Measurements from ENCODE around the gene DSC1.
"Not testable (repeated sequence)": the region's sequence is repeated elsewhere in the genome, so short reads cannot be mapped to it uniquely, and the experiment has no call there.

DSC1 gene, protein sequence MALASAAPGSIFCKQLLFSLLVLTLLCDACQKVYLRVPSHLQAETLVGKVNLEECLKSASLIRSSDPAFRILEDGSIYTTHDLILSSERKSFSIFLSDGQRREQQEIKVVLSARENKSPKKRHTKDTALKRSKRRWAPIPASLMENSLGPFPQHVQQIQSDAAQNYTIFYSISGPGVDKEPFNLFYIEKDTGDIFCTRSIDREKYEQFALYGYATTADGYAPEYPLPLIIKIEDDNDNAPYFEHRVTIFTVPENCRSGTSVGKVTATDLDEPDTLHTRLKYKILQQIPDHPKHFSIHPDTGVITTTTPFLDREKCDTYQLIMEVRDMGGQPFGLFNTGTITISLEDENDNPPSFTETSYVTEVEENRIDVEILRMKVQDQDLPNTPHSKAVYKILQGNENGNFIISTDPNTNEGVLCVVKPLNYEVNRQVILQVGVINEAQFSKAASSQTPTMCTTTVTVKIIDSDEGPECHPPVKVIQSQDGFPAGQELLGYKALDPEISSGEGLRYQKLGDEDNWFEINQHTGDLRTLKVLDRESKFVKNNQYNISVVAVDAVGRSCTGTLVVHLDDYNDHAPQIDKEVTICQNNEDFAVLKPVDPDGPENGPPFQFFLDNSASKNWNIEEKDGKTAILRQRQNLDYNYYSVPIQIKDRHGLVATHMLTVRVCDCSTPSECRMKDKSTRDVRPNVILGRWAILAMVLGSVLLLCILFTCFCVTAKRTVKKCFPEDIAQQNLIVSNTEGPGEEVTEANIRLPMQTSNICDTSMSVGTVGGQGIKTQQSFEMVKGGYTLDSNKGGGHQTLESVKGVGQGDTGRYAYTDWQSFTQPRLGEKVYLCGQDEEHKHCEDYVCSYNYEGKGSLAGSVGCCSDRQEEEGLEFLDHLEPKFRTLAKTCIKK

DNA sequence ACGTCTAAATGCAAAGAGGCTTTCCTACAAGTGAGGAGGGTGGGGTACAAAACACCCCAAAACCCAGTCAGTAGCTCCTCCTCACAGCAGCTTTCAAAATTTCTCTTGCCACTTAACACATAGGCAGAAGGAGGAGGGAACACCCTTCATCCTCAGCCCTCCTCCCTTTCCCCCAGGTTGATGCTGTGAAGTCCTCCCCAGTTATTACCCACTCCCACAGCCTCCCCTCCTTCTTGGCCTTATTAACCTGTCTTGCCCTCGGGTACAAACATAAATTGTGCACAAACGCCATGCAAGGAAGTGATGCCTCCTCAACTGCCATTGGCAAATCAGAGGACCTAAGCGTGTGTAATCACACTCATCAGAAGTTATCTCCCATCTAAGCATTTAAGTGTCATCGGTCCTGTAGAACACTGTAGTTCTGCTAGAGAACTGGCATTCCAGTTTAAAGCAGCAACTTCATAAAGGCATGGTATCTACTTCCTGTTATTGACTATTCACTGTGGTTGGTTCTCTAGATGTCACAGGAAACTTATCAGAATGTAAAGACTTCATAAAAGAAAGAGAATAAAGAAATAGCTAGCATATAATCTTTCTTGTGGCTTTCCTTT lies at the start of gene DSC1:
Gene DSC1, minus strand, starts transcription at position 32 of the 611 bp plus-strand sequence. CDS start 262 bp downstream, outside the sequence.
- DNase-seq: no peak

GRCh38 chr18:31211047-31211446 lies 48.4 kb upstream of the DSC1 start:
- DNase-seq: no peak

DNA sequence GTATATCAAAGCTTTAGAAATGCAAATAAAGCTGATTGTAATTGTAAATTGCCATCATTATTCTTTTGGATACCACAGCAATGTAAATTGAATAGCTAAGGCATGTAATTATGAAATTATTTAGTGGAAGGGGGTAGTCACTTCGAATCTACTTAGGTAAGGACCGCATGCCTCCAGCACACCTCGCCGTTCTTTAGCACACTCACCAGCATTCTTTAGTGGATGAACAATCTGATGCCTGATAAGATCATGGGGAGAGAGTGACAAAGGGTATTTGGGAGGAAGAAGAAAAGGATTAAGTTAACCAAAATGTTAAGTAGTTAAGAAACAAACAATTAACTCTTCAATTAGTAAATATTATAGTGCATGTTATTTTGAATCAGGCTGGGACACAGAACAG lies 46.4 kb upstream of the DSC1 start:
- no peak for DNase-seq

- no peak for DNase-seq
These were observed 44.7 kb upstream of the DSC1 start for GRCh38 chr18:31207391-31207790.

DNA sequence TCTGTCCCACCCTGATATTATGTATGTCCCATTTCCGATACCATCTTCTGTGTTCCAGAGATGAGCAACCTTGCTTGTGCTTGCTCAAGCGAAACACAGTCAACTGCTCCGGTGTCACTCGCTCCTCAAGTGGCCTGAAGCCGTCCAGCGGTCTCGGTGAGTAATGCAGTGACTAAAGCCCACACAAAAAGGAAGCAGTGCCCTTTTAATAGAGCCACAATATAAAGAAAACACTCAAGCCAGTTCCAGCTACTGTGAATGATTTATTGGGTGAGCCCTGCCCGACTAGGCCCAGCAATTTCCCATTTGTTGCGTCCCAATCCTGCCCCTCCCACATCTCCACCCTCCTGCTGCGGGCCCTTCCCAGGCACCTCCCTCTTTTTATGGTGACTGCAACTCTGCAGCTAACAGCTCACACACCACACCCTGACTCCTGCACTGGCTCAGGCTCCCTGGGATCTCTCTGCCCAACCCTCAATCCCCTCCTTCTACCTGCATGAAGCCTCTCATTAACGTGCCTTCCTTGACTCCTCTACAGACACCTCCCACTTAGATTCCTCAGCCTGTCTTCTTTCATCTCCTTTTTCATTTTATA lies 44.2 kb upstream of the DSC1 start:
- DNase-seq: peak; percentile 94

DNA sequence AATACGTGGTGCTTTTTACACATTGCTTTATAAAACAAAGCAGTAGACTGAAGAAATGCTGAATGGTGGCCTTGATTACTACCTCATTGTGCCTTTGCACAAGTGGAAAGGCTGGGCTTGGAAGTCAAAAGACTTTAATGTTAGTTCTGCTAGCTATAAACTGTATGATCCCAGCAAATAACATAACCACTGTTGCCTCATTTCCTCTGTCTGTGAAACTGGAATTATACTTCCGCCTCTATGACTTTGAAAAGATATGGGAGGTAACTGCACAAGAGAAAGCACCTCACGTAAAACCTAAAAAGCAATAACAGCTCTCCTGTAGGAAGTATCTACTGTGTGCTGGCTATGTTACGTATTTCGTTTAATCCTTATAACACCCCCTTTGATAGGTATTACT lies 43.4 kb upstream of the DSC1 start:
- DNase-seq: no peak

- DNase-seq: no peak
These were observed 42.6 kb upstream of the DSC1 start for GRCh38 chr18:31205273-31205672.

GRCh38 chr18:31204833-31205232 lies 42.2 kb upstream of the DSC1 start:
- DNase-seq: no peak

DNA sequence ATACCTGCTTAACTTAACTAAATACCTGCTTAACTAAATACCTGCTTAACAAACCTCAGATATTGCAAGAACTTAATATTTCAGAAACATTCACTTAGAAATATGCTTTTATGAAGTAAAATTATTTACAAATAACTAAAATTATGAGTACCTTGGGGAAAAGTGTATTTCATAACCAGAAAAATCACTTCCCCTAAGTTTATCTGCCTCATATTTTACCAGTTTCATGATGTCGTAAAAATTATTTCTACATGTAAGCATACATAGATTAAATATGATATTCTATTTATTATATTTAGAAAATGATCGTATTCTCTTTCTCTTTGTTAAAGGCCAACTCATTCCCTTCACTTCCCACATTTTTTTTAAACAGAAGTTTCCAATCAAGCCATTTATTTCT lies 41.5 kb upstream of the DSC1 start:
- DNase-seq: no peak

- no peak for DNase-seq
These were observed 41.1 kb upstream of the DSC1 start for GRCh38 chr18:31203794-31204148.

DNA sequence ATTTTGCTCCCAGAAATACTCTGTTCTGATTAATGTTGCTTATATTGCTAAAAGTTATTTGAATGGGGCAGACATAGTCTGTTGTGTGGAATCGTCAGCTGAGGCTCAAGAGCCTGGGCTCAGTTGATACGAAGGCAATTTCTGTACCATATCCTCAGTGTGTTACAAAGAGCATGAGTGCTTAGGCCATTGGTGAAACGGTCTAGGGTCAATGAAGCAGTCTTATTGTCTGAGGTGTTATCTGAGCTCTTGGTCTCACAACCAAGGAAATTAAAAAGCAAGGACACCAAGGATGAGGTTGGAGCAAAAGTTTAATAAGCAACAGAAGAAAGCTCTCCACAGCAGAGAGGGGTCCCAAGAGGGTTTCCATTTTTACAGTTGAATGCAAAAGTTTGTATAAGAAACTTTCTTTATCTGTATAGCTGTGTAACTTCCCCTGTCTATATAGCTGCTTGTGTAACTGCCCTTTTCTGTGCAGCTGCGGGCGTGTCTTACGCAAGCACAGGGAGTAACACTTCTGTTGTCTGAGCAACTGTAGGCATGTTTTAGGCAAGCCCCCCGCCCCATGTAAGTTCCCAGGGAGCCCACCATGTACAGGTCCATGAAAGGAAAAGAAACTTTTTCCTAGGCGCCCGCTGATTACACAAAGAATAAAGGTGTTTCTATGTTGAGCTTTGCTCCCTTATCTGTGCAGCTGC lies 40.6 kb upstream of the DSC1 start:
- no peak for DNase-seq

- DNase-seq: no peak
These were observed 36.6 kb upstream of the DSC1 start for GRCh38 chr18:31199190-31199769.

- peak; percentile 72 for DNase-seq
These were observed 35.0 kb upstream of the DSC1 start for GRCh38 chr18:31197676-31198075.

GRCh38 chr18:31195063-31195462 lies 32.4 kb upstream of the DSC1 start:
- no peak for DNase-seq

GRCh38 chr18:31192086-31192776 lies 29.6 kb upstream of the DSC1 start:
- DNase-seq: no peak

DNA sequence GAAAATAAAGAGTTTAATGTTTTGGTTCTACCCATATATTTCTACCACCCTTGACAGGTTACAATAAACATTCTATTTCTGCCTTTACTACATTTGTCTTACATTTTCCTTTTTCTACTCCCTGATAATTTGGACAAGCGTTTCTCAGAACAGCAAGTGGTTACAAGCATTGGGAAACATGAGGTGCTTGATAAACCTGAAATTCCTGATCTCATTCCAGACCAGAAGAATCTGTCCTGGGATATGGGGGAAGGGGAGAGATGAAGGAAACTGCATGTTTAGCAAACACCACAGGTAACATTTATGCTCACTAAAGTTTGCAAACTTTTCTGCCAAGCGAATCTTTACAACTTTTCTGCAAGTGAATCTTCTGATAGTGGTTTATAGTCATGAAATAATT lies 28.3 kb upstream of the DSC1 start:
- no peak for DNase-seq

- DNase-seq: no peak
These were observed 27.1 kb upstream of the DSC1 start for GRCh38 chr18:31189757-31190156.

GRCh38 chr18:31185186-31185950 lies 22.7 kb upstream of the DSC1 start:
- DNase-seq: peak; percentile 41

- no peak for DNase-seq
These were observed 20.6 kb upstream of the DSC1 start for GRCh38 chr18:31183302-31183701.

DNA sequence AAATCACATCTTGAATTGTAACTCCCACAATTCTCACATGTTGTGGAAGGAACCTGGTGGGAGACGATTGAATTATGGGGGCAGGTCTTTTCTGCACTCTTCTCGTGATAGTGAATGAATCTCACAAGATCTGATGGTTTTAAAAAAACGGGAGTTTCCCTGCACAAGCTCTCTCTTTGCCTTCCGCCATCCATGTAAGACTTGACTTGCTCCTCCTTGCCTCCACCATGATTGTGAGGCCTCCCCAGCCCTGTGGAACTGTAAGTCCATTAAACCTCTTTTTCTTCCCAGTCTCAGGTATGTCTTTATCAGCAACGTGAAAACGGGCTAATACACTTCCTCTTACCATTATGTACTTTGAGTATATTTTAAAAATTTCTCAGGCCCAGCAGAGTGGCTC lies 14.7 kb upstream of the DSC1 start:
- not testable (repeated sequence) for DNase-seq

DNA sequence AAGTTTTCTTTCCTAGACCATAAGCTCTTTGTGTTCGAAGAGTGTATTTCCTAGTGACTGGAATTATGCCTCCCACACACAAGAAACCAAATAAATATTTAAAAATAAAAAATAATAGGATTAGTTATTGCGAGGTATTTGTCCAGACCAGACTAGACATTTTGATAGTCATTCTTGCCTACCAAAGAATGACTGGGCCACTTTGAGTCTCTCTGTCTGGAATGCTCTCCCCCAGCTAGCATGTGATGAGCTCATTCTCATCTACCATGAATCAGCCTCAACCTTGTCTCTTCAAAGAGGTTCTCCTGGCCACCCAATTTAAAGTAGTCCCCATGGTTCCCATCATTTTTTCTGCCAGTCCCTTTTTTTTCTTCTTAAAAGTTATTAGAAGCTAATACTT lies 13.9 kb upstream of the DSC1 start:
- DNase-seq: peak; percentile 85
